Left ventricle myocardium inferior (tissue), 1 donor: ENCODE measurements around the gene ARRB1. TPM values are rescaled to one million over a fixed set of nuclear protein-coding genes. Genes with fewer than 3 reads are reported as not detected.

ENCODE experiments used
- DNase-seq: peaks from one replicate; pipeline ENCODE4 v3.0.0-alpha.2; 2020
- H3K27ac ChIP-seq: fragments of 200-600 bp; replicated peaks from 2 replicates; pipeline ENCODE4 v1.8.0; 2021
- H3K27me3 ChIP-seq: fragments of 200-600 bp; 2 replicates; pipeline ENCODE4 v1.8.0; 2021; ENCODE audit warnings: low read depth
- H3K36me3 ChIP-seq: fragments of 200-600 bp; 2 replicates; pipeline ENCODE4 v1.8.0; 2021
- H3K4me1 ChIP-seq: fragments of 200-600 bp; 2 replicates; pipeline ENCODE4 v1.8.0; 2021
- H3K4me3 ChIP-seq: fragments of 200-600 bp; 2 replicates; pipeline ENCODE4 v1.8.0; 2021; ENCODE audit warnings: mild to moderate bottlenecking, moderate library complexity
- H3K9me3 ChIP-seq: fragments of 200-600 bp; replicated peaks from 2 replicates; pipeline ENCODE4 v1.8.0; 2021
- intact Hi-C: fragments of 100-400 bp; cut with micrococcal nuclease; formaldehyde crosslinking; loops from one replicate; pipeline ENCODE4 v1.11.0; 2022
- total RNA-seq: library from RNA; stranded (reverse); fragmentation: NEBNext Ultra II Directional; extraction: Animal tissue kit (Norgen Biotek cat#: 25700); gene quantifications from one replicate; pipeline ENCODE4 v1.2.1, GENCODE V29; 2021
- TF ChIP-seq, protein P1 (sequence below): fragments of 200-600 bp; IDR thresholded peaks from 2 replicates; pipeline ENCODE4 v1.8.0; 2021; ENCODE audit warnings: antibody characterized with exemption, mild to moderate bottlenecking, borderline replicate concordance
- donor health status: DM: no; HTN: yes; CAD: no; lungs with severe emphysema.

ARRB1 gene
- total RNA-seq, 1 donor from 2014 or later = 25.9 TPM

DNA sequence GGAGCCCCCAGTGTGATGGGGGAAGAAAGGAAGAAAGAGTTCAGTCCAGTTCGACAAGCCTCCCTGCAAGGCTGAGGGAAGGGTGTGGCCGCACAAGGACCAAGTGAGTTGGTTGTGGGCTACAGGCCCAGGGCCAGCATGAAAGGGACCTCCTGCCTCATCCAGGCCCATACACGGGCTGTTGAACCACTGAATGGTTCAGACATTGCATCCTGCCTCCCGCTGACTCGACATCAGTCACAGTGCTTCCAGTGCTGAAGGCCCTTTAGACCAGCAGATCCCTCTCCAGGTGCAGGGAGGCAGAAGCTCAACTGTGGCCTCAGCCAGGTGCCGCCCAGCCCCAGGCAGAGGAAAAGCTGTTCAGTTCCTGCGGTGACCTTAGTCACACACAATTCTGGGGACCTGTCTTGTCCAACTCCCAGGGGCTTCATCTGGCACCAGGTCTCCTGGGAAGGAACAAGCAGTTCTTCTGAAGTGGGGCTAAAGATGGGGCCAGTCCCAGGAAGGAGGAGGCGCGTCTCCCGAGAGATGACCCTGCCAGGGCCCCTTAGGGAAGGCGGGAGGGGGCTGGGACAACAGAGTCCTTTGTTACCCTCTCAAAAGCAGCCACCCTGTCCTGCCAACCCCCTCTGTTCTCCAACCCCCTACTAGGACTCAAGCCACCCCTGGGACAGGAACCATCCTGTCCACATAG, 6.6 kb downstream of the ARRB1 start:
- no peaks in the 10 kb centered on the region for H3K9me3 ChIP-seq
- no peaks in the 10 kb centered on the region for H3K27me3 ChIP-seq
- TF ChIP-seq, protein P1, sequence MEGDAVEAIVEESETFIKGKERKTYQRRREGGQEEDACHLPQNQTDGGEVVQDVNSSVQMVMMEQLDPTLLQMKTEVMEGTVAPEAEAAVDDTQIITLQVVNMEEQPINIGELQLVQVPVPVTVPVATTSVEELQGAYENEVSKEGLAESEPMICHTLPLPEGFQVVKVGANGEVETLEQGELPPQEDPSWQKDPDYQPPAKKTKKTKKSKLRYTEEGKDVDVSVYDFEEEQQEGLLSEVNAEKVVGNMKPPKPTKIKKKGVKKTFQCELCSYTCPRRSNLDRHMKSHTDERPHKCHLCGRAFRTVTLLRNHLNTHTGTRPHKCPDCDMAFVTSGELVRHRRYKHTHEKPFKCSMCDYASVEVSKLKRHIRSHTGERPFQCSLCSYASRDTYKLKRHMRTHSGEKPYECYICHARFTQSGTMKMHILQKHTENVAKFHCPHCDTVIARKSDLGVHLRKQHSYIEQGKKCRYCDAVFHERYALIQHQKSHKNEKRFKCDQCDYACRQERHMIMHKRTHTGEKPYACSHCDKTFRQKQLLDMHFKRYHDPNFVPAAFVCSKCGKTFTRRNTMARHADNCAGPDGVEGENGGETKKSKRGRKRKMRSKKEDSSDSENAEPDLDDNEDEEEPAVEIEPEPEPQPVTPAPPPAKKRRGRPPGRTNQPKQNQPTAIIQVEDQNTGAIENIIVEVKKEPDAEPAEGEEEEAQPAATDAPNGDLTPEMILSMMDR = no peak
- H3K27ac ChIP-seq = peak overlapping the region; percentile 94
- intact Hi-C loops = no loop called here
- H3K4me1 ChIP-seq = peaks cover 100% of the 10 kb centered on the region
- DNase-seq = no peak
- H3K4me3 ChIP-seq = no peak overlapping the region
- no peaks in the 10 kb centered on the region for H3K36me3 ChIP-seq

DNA sequence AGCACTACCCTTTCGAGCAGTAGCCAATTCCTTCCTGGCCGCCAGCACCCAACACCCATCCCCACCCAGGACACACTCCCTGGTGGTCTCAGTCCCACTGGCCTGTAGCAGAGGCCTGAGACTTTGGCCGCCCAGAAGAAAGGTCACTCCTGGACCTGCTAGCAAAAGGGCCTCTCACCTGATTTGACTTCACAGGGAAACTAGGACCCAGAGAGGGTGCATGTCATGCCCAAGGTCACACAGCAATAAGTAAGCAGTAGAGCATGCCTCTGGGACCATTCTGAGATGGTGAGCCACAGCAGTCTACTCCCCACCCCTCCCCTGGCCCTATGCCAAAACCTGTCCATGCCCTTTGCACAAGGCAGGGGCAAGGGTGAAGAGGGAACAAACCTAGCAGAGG, 7.3 kb downstream of the ARRB1 start:
- DNase-seq = no peak
- H3K9me3 ChIP-seq = no peaks in the 10 kb centered on the region
- H3K4me3 ChIP-seq = peak overlapping the region; percentile 38
- H3K36me3 ChIP-seq = no peaks in the 10 kb centered on the region
- H3K4me1 ChIP-seq = peaks cover 100% of the 10 kb centered on the region
- intact Hi-C loops = no loop called here
- H3K27ac ChIP-seq = peak overlapping the region; percentile 94
- no peaks in the 10 kb centered on the region for H3K27me3 ChIP-seq
- TF ChIP-seq, protein P1 = no peak

DNA sequence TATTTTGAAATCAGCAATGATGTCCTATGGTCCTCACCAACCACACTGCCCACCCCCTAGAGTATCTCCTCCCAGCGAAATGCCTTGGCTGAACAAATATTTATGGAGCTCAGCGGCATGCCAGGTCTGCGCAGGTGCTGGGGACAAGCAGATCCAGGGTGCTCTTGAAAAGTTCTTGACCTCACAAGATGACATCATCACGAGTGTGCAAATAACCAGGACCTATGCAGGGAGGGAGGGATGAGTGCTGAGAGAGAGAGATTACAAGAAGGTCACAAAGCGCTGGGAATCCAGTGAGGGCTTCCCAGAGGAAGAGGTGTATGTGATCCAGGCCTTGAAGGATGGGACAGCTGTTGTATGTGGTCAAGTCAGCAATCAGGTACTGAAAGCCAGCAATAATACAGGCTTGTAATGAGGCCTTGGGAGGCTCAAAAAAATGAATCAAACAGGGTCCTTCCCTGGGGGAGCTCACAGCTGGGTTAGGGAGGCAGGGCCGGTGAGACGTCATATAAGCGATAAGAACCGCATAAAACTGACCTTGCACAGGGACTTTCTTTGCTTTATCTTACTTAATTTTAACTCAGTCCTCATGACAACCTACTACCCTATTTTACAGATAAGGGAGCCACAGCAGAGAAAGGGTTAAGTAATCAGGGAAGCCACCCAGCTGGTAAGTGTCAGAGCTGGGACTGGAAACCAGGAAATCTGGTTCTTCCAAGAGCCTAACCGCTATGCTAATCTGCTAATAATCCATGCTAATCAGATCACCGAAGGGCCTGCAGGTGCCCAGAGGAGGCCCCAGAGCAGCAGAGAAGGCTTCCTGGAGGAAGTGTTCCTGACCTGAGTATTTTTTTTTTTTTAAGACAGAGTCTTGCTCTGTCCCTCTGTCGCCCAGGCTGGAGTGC, 8.2 kb downstream of the ARRB1 start:
- TF ChIP-seq, protein P1 = no peak
- DNase-seq = no peak
- Histone ChIP-seq H3K9me3 (no peaks in the 10 kb centered on the region), H3K4me3 (peak overlapping the region; percentile 38), H3K36me3 (no peaks in the 10 kb centered on the region), H3K4me1 (peaks cover 100% of the 10 kb centered on the region), H3K27me3 (no peaks in the 10 kb centered on the region), H3K27ac (peak overlapping the region; percentile 94)
- intact Hi-C loops = no loop called here

DNA sequence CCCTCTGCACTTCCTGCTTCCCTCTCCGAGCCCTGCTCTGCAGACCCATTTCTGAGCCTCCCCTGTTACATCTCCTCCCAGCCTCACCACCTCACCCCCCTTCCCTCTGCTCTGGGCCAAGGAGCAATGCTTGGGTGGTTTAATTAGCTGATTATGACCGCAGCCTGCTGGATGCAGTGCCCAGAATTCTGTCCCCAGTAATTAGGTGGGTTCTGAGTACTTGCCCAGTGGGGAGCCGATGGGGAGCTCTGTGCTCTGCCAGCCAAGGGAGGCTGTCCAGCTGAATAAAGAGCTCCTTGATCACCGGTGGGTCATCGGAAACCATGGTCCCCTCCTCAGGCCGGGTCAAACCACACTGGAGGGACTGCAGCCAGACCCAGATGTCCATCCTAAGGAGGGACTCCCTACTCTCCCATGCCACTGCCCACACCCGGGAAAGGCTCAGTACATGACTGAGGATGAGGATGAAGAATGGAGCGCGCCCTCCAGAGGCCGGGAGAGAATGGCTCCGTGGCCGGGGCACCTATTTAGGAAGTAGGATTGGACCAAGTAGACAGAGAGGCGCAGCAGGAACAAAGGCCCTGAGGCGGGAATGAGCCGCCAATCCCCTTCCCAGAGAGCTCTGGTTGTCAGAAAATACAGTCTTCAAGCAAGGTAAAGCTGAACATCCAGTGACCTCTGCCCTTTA, 9.1 kb downstream of the ARRB1 start:
- Histone ChIP-seq H3K27ac (peak overlapping the region; percentile 94), H3K4me3 (no peak overlapping the region), H3K9me3 (no peaks in the 10 kb centered on the region), H3K4me1 (peaks cover 100% of the 10 kb centered on the region), H3K36me3 (no peaks in the 10 kb centered on the region), H3K27me3 (no peaks in the 10 kb centered on the region)
- intact Hi-C loops = no loop called here
- no peak for DNase-seq
- TF ChIP-seq, protein P1 = no peak

DNA sequence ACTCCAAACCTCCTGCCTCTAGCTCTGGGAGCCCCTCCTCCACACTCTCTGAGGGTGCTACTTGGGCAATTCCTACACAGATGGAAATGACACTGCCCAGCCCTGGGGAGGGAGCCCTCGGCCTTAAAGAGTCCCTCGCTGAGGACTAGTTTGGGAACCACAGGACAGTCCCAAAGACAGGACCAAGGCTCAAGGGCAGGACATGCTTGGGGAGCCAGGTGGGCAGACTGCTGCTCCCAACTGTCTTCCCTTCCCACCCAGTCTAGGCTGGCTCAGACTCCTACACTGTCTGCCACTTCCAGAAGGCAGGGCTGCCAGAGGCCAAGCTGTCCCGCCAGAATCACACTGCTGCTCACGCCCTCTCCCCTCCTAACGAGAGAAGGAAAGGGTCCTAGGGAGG, 9.8 kb downstream of the ARRB1 start:
- no peak for DNase-seq
- intact Hi-C loops = no loop called here

More for the DNA sequence above, 9.8 kb downstream of the ARRB1 start:
- Histone ChIP-seq H3K36me3 (no peaks in the 10 kb centered on the region), H3K27ac (peak overlapping the region; percentile 94), H3K4me3 (no peak overlapping the region), H3K4me1 (peaks cover 100% of the 10 kb centered on the region), H3K27me3 (no peaks in the 10 kb centered on the region), H3K9me3 (no peaks in the 10 kb centered on the region)
- TF ChIP-seq, protein P1 = no peak
